ENCODE measurements around the gene RABGGTA. TPM values are rescaled to one million over a fixed set of nuclear protein-coding genes. Genes with fewer than 3 reads are reported as not detected.

RABGGTA gene
- total and polyA plus RNA-seq, 9 of the 15 experiments (the other 6 are each of a cell fraction or from before 2014, with no cell fraction given) = 4.5 to 24.2 (median 15.5) TPM

DNA sequence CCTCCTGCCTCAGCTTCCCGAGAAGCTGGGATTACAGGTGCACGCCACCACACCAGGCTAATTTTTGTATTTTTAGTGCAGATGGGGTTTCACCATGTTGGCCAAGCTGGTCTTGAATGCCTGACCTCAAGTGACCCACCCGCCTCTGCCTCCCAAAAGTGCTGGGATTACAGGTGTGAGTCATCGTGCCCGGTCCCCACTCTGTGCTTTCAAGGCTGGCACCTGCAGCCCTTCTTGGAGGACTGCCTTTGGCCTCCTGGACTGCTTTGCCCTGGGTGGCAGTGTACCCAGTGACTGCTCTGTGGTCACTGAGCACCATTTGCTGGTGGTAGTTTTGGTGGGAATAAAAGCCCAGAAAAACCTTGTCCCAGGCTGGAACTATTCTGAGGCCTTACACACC lies 15.6 kb upstream of the RABGGTA start:
- Histone ChIP-seq H3K9ac (ENCODE audit: insufficient read depth in 1 of 2, low read depth in 2 of 2, low read length in 2 of 2) (no peak overlapping the region), H3K79me2 (ENCODE audit: control insufficient read depth, insufficient read depth, low read length) (no peaks in the 10 kb centered on the region), H4K20me1 (replicated peaks; ENCODE audit: control insufficient read depth, insufficient read depth, low read length) (no peaks in the 10 kb centered on the region), H3K4me3 (no peak overlapping the region), H3K4me1 (replicated peaks in 1 of 2; ENCODE audit: control insufficient read depth in 2 of 2, insufficient read depth in 2 of 2, low read length in 2 of 2) (no peaks in the 10 kb centered on the region; a peak in 1 of 5 replicates), H2AFZ (ENCODE audit: low read depth, low read length) (no peak overlapping the region), H3K9me1 (ENCODE audit: control insufficient read depth, insufficient read depth, low read length) (no peaks in the 10 kb centered on the region), H3K27ac (ENCODE audit: extremely low read depth, low read depth, low read length) (no peak overlapping the region), H3K36me3 (ENCODE audit: control insufficient read depth, insufficient read depth, low read length) (peaks cover 19% of the 10 kb centered on the region; the same call in 1 of the 3 replicates), H3K27me3 (ENCODE audit: control insufficient read depth in 2 of 2, insufficient read depth in 2 of 2, low read length in 2 of 2) (no peaks in the 10 kb centered on the region), H3K9me3 (replicated peaks; ENCODE audit: control insufficient read depth, insufficient read depth, low read depth, low read length) (no peaks in the 10 kb centered on the region), H3K4me2 (ENCODE audit: insufficient read depth, low read length) (no peak overlapping the region)
- WGBS (ENCODE audit: insufficient coverage, low coverage, missing lambda C conversion rate) = 69% methylated on average over 3 of the region's 5 CpGs
- ChIA-PET CTCF (ENCODE audit: low intra/inter-chr PET ratio) (no interaction called here), POLR2A (interaction anchor here (0.5 kb wide), 1 partner anchor 172 kb away, joined by 3 read pairs; the partner anchor contains the start of gene NRL)
- DNase-seq (ENCODE audit: extremely low read depth in 1 of 4, low spot score in 3 of 4) (no peak), ATAC-seq (no peak), FAIRE-seq (no peak)
- BruUV-seq (replicated peaks) = no TSS peak
- TF ChIP-seq SMAD4 (CRISPR knock-in tag; conservative IDR thresholded peaks at IDR 0.05) = no peak
- TF ChIP-seq, protein P1, sequence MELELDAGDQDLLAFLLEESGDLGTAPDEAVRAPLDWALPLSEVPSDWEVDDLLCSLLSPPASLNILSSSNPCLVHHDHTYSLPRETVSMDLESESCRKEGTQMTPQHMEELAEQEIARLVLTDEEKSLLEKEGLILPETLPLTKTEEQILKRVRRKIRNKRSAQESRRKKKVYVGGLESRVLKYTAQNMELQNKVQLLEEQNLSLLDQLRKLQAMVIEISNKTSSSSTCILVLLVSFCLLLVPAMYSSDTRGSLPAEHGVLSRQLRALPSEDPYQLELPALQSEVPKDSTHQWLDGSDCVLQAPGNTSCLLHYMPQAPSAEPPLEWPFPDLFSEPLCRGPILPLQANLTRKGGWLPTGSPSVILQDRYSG (tag; conservative IDR thresholded peaks at IDR 0.05; ENCODE audit: low read depth) = no peak
- TF ChIP-seq U2AF1 (optimal IDR thresholded peaks at IDR 0.05; ENCODE audit: low read depth, low read length) = no peak
- TF ChIP-seq, protein P2, sequence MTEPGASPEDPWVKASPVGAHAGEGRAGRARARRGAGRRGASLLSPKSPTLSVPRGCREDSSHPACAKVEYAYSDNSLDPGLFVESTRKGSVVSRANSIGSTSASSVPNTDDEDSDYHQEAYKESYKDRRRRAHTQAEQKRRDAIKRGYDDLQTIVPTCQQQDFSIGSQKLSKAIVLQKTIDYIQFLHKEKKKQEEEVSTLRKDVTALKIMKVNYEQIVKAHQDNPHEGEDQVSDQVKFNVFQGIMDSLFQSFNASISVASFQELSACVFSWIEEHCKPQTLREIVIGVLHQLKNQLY (CRISPR knock-in tag; conservative IDR thresholded peaks at IDR 0.05) = no peak
- intact Hi-C loops (cut with micrococcal nuclease) (no loop called here), in situ Hi-C loops (cut with MboI) (no loop called here)

Data from K562 (cell line).